ENCODE results near the gene MYH2. TPM values are rescaled to one million over a fixed set of nuclear protein-coding genes. Genes with fewer than 3 reads are reported as not detected.

MYH2 gene
- total and polyA plus RNA-seq, 2 donors (not counting 1 experiment from before 2014, with no cell fraction given), result not detected

GRCh38 chr17:10574324-10574723 lies 24.9 kb upstream of the MYH2 start:
- Mint-ChIP-seq H3K4me3 (no peak overlapping the region), H3K27me3 (peaks cover 19% of the 10 kb centered on the region), H3K9me3 (ENCODE audit: insufficient read depth) (no peaks in the 10 kb centered on the region), H3K27ac (no peak overlapping the region), H3K4me1 (no peaks in the 10 kb centered on the region)
- Histone ChIP-seq H2AFZ (ENCODE audit: insufficient read depth, low read depth, low read length, poor library complexity, severe bottlenecking) (no peak overlapping the region), H3K79me2 (ENCODE audit: control insufficient read depth, insufficient read depth, low read length) (no peaks in the 10 kb centered on the region), H3K4me2 (replicated peaks; ENCODE audit: low read depth, low read length, poor library complexity, severe bottlenecking) (no peak overlapping the region), H3K4me3 (ENCODE audit: control extremely low read depth in 1 of 5, extremely low read depth in 1 of 5, insufficient read depth in 1 of 5, low read depth in 2 of 5, low read length in 4 of 5) (no peak overlapping the region), H3K9me3 (ENCODE audit: control extremely low read depth in 1 of 3, control insufficient read depth in 2 of 3, insufficient read depth in 1 of 3, low read length in 2 of 3) (peaks cover 0 to 3% (median 0%) of the 10 kb centered on the region in 3 donors), H3K4me1 (ENCODE audit: control insufficient read depth in 2 of 2, insufficient read depth in 2 of 2, low read length in 2 of 2) (no peaks in the 10 kb centered on the region), H3K36me3 (replicated peaks in 1 of 2; ENCODE audit: control extremely low read depth in 1 of 2, control insufficient read depth in 1 of 2, extremely low read depth in 1 of 2, insufficient read depth in 2 of 2, low read length in 1 of 2) (no peaks in the 10 kb centered on the region), H3K27ac (ENCODE audit: low read length in 2 of 2) (no peak overlapping the region), H3K9ac (ENCODE audit: low read length) (no peak overlapping the region), H3K27me3 (replicated peaks in 1 of 4; ENCODE audit: control extremely low read depth in 1 of 4, control insufficient read depth in 3 of 4, insufficient read depth in 4 of 4, low read length in 3 of 4) (peaks cover 0 to 5% (median 0%) of the 10 kb centered on the region in 4 experiments), H4K20me1 (ENCODE audit: control insufficient read depth, insufficient read depth, low read length, poor library complexity, severe bottlenecking) (no peaks in the 10 kb centered on the region)
- POLR2A ChIA-PET, result no interaction called here
- CTCF ChIA-PET, result no interaction called here
- intact Hi-C loops (cut with micrococcal nuclease), result no loop called here
- no peak for DNase-seq
- no peak for TF ChIP-seq CTCF (IDR thresholded peaks at IDR 0.05)
- TF ChIP-seq EZH2 (IDR thresholded peaks at IDR 0.05; ENCODE audit: borderline replicate concordance, insufficient read depth, low read depth, low read length, poor library complexity, severe bottlenecking), result no peak
- WGBS (ENCODE audit: insufficient coverage), result 100% methylated on average over 1 of the region's 5 CpGs
- no peak for ATAC-seq (ENCODE audit: low read depth)

GRCh38 chr17:10563991-10564660 lies 14.7 kb upstream of the MYH2 start:
- Histone ChIP-seq H3K4me3 (ENCODE audit: control extremely low read depth in 1 of 5, extremely low read depth in 1 of 5, insufficient read depth in 1 of 5, low read depth in 2 of 5, low read length in 4 of 5) (no peak overlapping the region), H3K27me3 (replicated peaks in 1 of 4; ENCODE audit: control extremely low read depth in 1 of 4, control insufficient read depth in 3 of 4, insufficient read depth in 4 of 4, low read length in 3 of 4) (peaks cover 0 to 7% (median 0%) of the 10 kb centered on the region in 4 experiments), H3K9me3 (ENCODE audit: control extremely low read depth in 1 of 3, control insufficient read depth in 2 of 3, insufficient read depth in 1 of 3, low read length in 2 of 3) (peaks cover 0 to 4% (median 0%) of the 10 kb centered on the region in 3 donors), H3K27ac (ENCODE audit: low read length in 2 of 2) (no peak overlapping the region), H3K4me1 (ENCODE audit: control insufficient read depth in 2 of 2, insufficient read depth in 2 of 2, low read length in 2 of 2) (no peaks in the 10 kb centered on the region), H3K4me2 (replicated peaks; ENCODE audit: low read depth, low read length, poor library complexity, severe bottlenecking) (no peak overlapping the region), H3K9ac (ENCODE audit: low read length) (no peak overlapping the region), H3K36me3 (replicated peaks in 1 of 2; ENCODE audit: control extremely low read depth in 1 of 2, control insufficient read depth in 1 of 2, extremely low read depth in 1 of 2, insufficient read depth in 2 of 2, low read length in 1 of 2) (no peaks in the 10 kb centered on the region), H2AFZ (ENCODE audit: insufficient read depth, low read depth, low read length, poor library complexity, severe bottlenecking) (no peak overlapping the region), H4K20me1 (ENCODE audit: control insufficient read depth, insufficient read depth, low read length, poor library complexity, severe bottlenecking) (no peaks in the 10 kb centered on the region), H3K79me2 (ENCODE audit: control insufficient read depth, insufficient read depth, low read length) (no peaks in the 10 kb centered on the region)
- TF ChIP-seq EZH2 (IDR thresholded peaks at IDR 0.05; ENCODE audit: borderline replicate concordance, insufficient read depth, low read depth, low read length, poor library complexity, severe bottlenecking) (no peak), CTCF (IDR thresholded peaks at IDR 0.05) (no peak)
- Mint-ChIP-seq H3K4me3 (no peak overlapping the region), H3K27me3 (peaks cover 15% of the 10 kb centered on the region), H3K9me3 (ENCODE audit: insufficient read depth) (no peaks in the 10 kb centered on the region), H3K27ac (no peak overlapping the region), H3K4me1 (no peaks in the 10 kb centered on the region)
- DNase-seq, result no peak
- WGBS (ENCODE audit: insufficient coverage), result no CpG with 5 or more reads among the region's 2 CpGs
- CTCF ChIA-PET, result no interaction called here
- intact Hi-C loops (cut with micrococcal nuclease), result no loop called here
- no peak for ATAC-seq (ENCODE audit: low read depth)
- POLR2A ChIA-PET, result no interaction called here

Measured in B cell (primary cell).